OCI-LY3 (cell line): ENCODE results near the gene CRHR2.

Experiments
- EZH2phosphoT487 ChIP-seq: fragments of 200-600 bp; shearing (Covaris generic); IDR thresholded peaks from 2 replicates; pipeline ENCODE4 v1.6.1; 2018; ENCODE audit warnings: antibody characterized with exemption, mixed run types, low read depth
- TF ChIP-seq, protein P1 (sequence below): fragments of 200-600, 300-600 bp; sonication (generic); IDR thresholded peaks from 2 replicates; pipeline ENCODE4 v1.5.1; 2014; ENCODE audit warnings: antibody characterized with exemption, low read length, low read depth

- TF ChIP-seq, protein P1, sequence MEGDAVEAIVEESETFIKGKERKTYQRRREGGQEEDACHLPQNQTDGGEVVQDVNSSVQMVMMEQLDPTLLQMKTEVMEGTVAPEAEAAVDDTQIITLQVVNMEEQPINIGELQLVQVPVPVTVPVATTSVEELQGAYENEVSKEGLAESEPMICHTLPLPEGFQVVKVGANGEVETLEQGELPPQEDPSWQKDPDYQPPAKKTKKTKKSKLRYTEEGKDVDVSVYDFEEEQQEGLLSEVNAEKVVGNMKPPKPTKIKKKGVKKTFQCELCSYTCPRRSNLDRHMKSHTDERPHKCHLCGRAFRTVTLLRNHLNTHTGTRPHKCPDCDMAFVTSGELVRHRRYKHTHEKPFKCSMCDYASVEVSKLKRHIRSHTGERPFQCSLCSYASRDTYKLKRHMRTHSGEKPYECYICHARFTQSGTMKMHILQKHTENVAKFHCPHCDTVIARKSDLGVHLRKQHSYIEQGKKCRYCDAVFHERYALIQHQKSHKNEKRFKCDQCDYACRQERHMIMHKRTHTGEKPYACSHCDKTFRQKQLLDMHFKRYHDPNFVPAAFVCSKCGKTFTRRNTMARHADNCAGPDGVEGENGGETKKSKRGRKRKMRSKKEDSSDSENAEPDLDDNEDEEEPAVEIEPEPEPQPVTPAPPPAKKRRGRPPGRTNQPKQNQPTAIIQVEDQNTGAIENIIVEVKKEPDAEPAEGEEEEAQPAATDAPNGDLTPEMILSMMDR, result no peak
- TF ChIP-seq EZH2phosphoT487, result no peak
Measured at GRCh38 chr7:30706908-30707307, 24.7 kb upstream of the CRHR2 start.
